Neuronal stem cell (in vitro differentiated cells): ENCODE data around the gene HCK.

ENCODE experiments used
- DNase-seq: peaks from one replicate; pipeline ENCODE4 v3.0.0-alpha.2; 2013; ENCODE audit warnings: low spot score
- H2AFZ ChIP-seq: one replicate; pipeline ENCODE4 v1.6.1; 2013; ENCODE audit warnings: mild to moderate bottlenecking, low read length, inconsistent platforms
- H2AK5ac ChIP-seq: 2 replicates; pipeline ENCODE4 v1.6.1; 2013; ENCODE audit warnings: low read depth, mild to moderate bottlenecking, inconsistent platforms, low read length, moderate library complexity, mixed read lengths
- H2BK120ac ChIP-seq: 2 replicates; pipeline ENCODE4 v1.6.1; 2013; ENCODE audit warnings: low read depth, mild to moderate bottlenecking, inconsistent platforms, low read length, moderate library complexity, mixed read lengths
- H2BK12ac ChIP-seq: one replicate; pipeline ENCODE4 v1.6.1; 2013; ENCODE audit warnings: low read length, inconsistent platforms
- H2BK15ac ChIP-seq: 2 replicates; pipeline ENCODE4 v1.6.1; 2013; ENCODE audit warnings: mild to moderate bottlenecking, low read length, inconsistent platforms, mixed read lengths
- H2BK5ac ChIP-seq: one replicate; pipeline ENCODE4 v1.6.1; 2013; ENCODE audit warnings: inconsistent platforms, mild to moderate bottlenecking, low read length, moderate library complexity
- H3K14ac ChIP-seq: one replicate; pipeline ENCODE4 v1.6.1; 2013; ENCODE audit warnings: low read length, inconsistent platforms
- H3K18ac ChIP-seq: 2 replicates; pipeline ENCODE4 v1.6.1; 2013; ENCODE audit warnings: low read length, inconsistent platforms
- H3K23ac ChIP-seq: 2 replicates; pipeline ENCODE4 v1.6.1; 2013; ENCODE audit warnings: low read depth, mild to moderate bottlenecking, mixed read lengths, low read length, inconsistent platforms; ENCODE audit not compliant: poor library complexity
- H3K27ac ChIP-seq: replicated peaks from 3 replicates; pipeline ENCODE4 v1.5.1; 2013; ENCODE audit warnings: low read length, inconsistent platforms
- H3K27me3 ChIP-seq, 3 experiments: 2 replicates each; pipeline ENCODE4 v1.6.1; 2013; ENCODE audit warnings: low read length in 3 of 3, mild to moderate bottlenecking in 2 of 3, inconsistent platforms in 1 of 3, low read depth in 1 of 3, mixed read lengths in 1 of 3, moderate library complexity in 1 of 3; ENCODE audit not compliant: control insufficient read depth in 3 of 3, insufficient read depth in 3 of 3
- H3K36me3 ChIP-seq, 2 donors: replicated peaks in 1 of 2; 2 replicates each; pipeline ENCODE4 v1.6.1; 2013; ENCODE audit warnings: low read length in 2 of 2; ENCODE audit not compliant: control insufficient read depth in 2 of 2, insufficient read depth in 2 of 2
- H3K4ac ChIP-seq: 2 replicates; pipeline ENCODE4 v1.6.1; 2013; ENCODE audit warnings: inconsistent platforms, mild to moderate bottlenecking, low read length, moderate library complexity
- H3K4me1 ChIP-seq, 2 donors: 1 replicate in 1 of 2; 2 replicates in 1 of 2; pipeline ENCODE4 v1.6.1; 2013; ENCODE audit warnings: low read length in 2 of 2, low read depth in 1 of 2; ENCODE audit not compliant: control insufficient read depth in 2 of 2, insufficient read depth in 1 of 2
- H3K4me2 ChIP-seq: one replicate; pipeline ENCODE4 v1.6.1; 2013; ENCODE audit warnings: mild to moderate bottlenecking, low read length, inconsistent platforms; ENCODE audit not compliant: insufficient read depth, poor library complexity, severe bottlenecking
- H3K4me3 ChIP-seq, 2 donors: 2 replicates each; pipeline ENCODE4 v1.5.1; 2013; ENCODE audit warnings: low read length in 2 of 2, mild to moderate bottlenecking in 2 of 2, inconsistent platforms in 1 of 2, moderate library complexity in 1 of 2
- H3K79me1 ChIP-seq: one replicate; pipeline ENCODE4 v1.6.1; 2013; ENCODE audit warnings: low read depth, mild to moderate bottlenecking, inconsistent platforms, low read length, moderate library complexity
- H3K9ac ChIP-seq: one replicate; pipeline ENCODE4 v1.6.1; 2013; ENCODE audit warnings: mild to moderate bottlenecking, low read depth, low read length, inconsistent platforms; ENCODE audit not compliant: poor library complexity
- H3K9me3 ChIP-seq, 2 donors: replicated peaks in 1 of 2; 2 replicates each; pipeline versions ENCODE3 to v1.6.1; 2013; ENCODE audit warnings: low read length in 2 of 2, mild to moderate bottlenecking in 2 of 2, inconsistent platforms in 1 of 2, low read depth in 1 of 2, mixed read lengths in 1 of 2, moderate library complexity in 1 of 2; ENCODE audit not compliant: control insufficient read depth in 2 of 2, insufficient read depth in 1 of 2
- H4K8ac ChIP-seq: one replicate; pipeline ENCODE4 v1.6.1; 2013; ENCODE audit warnings: low read depth, mild to moderate bottlenecking, inconsistent platforms, low read length, moderate library complexity
- H4K91ac ChIP-seq: one replicate; pipeline ENCODE4 v1.6.1; 2013; ENCODE audit warnings: low read length, low read depth, mild to moderate bottlenecking, inconsistent platforms; ENCODE audit not compliant: poor library complexity
- WGBS, 2 donors: extraction: QIAGEN DNeasy Blood & Tissue Kit; methylation state at CpG; one replicate each; pipeline ENCODE4 v1.1.7; 2013; ENCODE audit warnings: missing lambda C conversion rate in 2 of 2, mixed read lengths in 1 of 2; ENCODE audit not compliant: insufficient read length in 2 of 2, insufficient replicate concordance in 1 of 2; ENCODE audit errors: extremely low coverage in 2 of 2; 5-methylcytosine and 5-hydroxymethylcytosine counted together

HCK gene

DNA sequence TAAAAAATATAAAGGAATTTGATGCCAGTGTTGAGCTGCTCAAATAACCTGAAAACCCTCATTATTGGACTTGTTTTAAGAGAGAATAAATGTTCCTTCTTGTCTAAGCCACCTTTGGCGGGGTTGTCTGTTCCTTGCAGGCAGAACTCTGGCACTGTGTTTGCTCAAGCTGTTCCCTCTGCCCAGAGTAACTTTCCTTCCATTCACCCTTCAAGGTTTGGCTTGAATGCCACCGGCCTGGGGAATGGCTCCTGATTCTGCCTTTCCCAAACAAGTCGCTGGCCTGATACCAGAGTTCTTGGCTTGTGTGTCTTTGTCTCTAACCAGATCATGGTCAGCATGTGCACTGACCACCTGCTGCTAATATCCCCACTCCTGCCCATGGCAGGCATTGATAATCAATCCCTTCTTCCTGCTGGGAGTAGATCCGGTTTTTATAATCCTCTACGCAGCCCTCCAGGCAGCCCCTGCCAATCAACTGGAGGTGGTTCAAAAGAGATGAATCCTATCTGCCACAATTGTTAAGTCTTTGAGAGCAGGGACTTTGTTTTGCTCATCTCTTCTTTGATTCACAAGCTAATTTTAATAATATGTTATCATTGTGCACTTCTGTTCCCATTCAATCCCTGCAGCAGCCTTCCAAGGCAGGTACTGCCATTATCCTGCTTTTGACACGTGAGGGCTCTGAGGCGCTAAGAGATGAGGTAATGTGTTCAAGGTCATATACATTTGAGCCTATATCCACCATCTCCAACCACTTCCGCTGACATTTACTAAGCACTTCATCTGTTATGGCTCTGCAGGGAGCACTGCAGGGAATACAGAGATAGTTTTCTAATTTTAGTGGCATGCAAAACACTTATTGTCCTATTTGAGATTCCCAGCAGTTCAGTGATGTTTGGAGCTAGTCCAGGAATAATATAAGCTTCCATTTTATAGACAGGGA lies 44.9 kb upstream of the HCK start:
- no peak overlapping the region for H2BK5ac ChIP-seq
- H2AFZ ChIP-seq, result peak overlapping the region; percentile 71
- no peak overlapping the region for H3K4ac ChIP-seq
- H3K4me2 ChIP-seq, result no peak overlapping the region
- H3K14ac ChIP-seq, result no peak overlapping the region
- H2BK120ac ChIP-seq, result no peak overlapping the region
- H3K79me1 ChIP-seq, result no peaks in the 10 kb centered on the region
- peaks cover 0 to 3% (median 0%) of the 10 kb centered on the region in 3 experiments for H3K27me3 ChIP-seq
- H3K9ac ChIP-seq, result no peak overlapping the region
- H3K36me3 ChIP-seq, result no peaks in the 10 kb centered on the region
- H3K27ac ChIP-seq, result no peak overlapping the region
- H4K91ac ChIP-seq, result no peak overlapping the region
- H2BK15ac ChIP-seq, result no peak overlapping the region
- no peak overlapping the region for H2AK5ac ChIP-seq
- H3K9me3 ChIP-seq, result no peaks in the 10 kb centered on the region
- no peak overlapping the region for H2BK12ac ChIP-seq
- H4K8ac ChIP-seq, result peak overlapping the region; percentile 70
- DNase-seq, result no peak
- no CpG with 5 or more reads among the region's 8 CpGs for WGBS, 2 donors
- H3K18ac ChIP-seq, result no peak overlapping the region
- no peak overlapping the region for H3K4me3 ChIP-seq
- peaks cover 6 to 11% of the 10 kb centered on the region in 2 donors for H3K4me1 ChIP-seq
- H3K23ac ChIP-seq, result no peak overlapping the region

DNA sequence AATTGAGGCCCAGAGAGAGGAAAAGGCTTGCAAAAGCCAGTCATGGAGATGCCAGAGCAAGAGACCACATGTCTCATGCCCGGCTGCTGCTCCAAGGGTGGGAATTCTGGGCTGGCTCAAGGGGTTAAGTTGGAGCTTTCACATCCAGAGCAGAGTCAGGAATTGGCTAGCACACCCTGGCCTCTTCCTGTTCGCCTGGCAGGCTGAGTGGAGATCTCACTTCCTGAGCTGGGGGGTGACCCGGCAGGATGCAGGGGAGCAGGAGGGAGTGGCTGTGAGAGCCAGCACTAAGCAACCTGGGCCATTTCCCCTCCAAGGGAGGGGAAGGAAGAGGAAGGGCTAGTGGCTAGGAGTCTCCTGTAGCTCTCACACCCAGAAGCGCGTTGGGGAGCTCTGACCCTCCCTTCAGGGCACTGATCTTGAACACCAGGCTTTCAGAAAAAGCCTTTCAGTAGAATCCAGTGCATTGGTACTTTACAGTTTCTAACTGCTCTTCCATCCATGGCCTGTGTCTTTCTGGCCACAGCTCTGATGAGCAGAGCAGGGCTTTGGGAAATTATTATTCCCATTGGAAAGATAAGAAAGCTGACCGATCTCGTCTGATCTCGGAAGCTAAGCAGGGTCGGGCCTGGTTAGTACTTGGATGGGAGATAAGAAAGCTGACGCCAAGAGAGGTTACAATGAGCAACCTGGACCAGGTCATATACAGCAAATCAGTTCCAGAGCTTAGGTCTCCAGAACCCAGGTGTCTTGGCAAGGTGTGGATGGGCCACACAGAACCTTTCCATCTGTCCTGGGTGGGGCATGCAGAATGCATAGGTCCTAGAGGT lies 44.0 kb upstream of the HCK start:
- H3K27me3 ChIP-seq, result peaks cover 0 to 3% (median 0%) of the 10 kb centered on the region in 3 experiments
- no peak overlapping the region for H3K23ac ChIP-seq
- no peak overlapping the region for H3K18ac ChIP-seq
- no peak overlapping the region for H3K27ac ChIP-seq
- H3K9me3 ChIP-seq, result no peaks in the 10 kb centered on the region
- H2AK5ac ChIP-seq, result no peak overlapping the region
- H3K9ac ChIP-seq, result no peak overlapping the region
- no peak overlapping the region for H4K91ac ChIP-seq
- H3K14ac ChIP-seq, result no peak overlapping the region
- H3K4me2 ChIP-seq, result no peak overlapping the region
- H4K8ac ChIP-seq, result no peak overlapping the region
- H2BK12ac ChIP-seq, result no peak overlapping the region
- peak overlapping the region; percentile 71 for H2AFZ ChIP-seq
- H3K79me1 ChIP-seq, result no peaks in the 10 kb centered on the region
- no peak overlapping the region for H2BK15ac ChIP-seq
- H3K4me3 ChIP-seq, result no peak overlapping the region
- no peak overlapping the region for H2BK5ac ChIP-seq
- no peak for DNase-seq
- no peak overlapping the region for H2BK120ac ChIP-seq
- peaks cover 6 to 11% of the 10 kb centered on the region in 2 donors for H3K4me1 ChIP-seq
- WGBS, 2 donors, result no CpG with 5 or more reads among the region's 10 CpGs
- H3K36me3 ChIP-seq, result no peaks in the 10 kb centered on the region
- H3K4ac ChIP-seq, result no peak overlapping the region

- Histone ChIP-seq H3K4ac (no peak overlapping the region), H3K4me3 (no peak overlapping the region), H2AFZ (no peak overlapping the region), H3K27me3 (peaks cover 0 to 3% (median 0%) of the 10 kb centered on the region in 3 experiments), H3K9ac (no peak overlapping the region), H2BK120ac (no peak overlapping the region), H2BK5ac (peak overlapping the region; percentile 85), H3K79me1 (no peaks in the 10 kb centered on the region), H3K4me2 (no peak overlapping the region), H3K23ac (no peak overlapping the region), H3K9me3 (no peaks in the 10 kb centered on the region), H3K27ac (no peak overlapping the region), H3K14ac (no peak overlapping the region), H2BK15ac (no peak overlapping the region), H4K8ac (no peak overlapping the region), H3K36me3 (no peaks in the 10 kb centered on the region), H2AK5ac (peak overlapping the region; percentile 40), H3K18ac (no peak overlapping the region), H2BK12ac (no peak overlapping the region), H3K4me1 (peaks cover 6 to 11% of the 10 kb centered on the region in 2 donors), H4K91ac (no peak overlapping the region)
- no peak for DNase-seq
- WGBS, 2 donors, result no CpG with 5 or more reads among the region's 7 CpGs
Measured at GRCh38 chr20:32009564-32009963, 42.5 kb upstream of the HCK start.

GRCh38 chr20:32010101-32010500 lies 41.9 kb upstream of the HCK start, which contains the start of gene CCM2L:
CCM2L (plus strand) TSS chr20:32010438; CDS start chr20:32010455, 17 bp downstream.
- H3K18ac ChIP-seq, result peak within 1 kb of the TSS; percentile 69
- H3K14ac ChIP-seq, result no peak within 1 kb of the TSS
- peak within 1 kb of the TSS; percentile 40 for H2AK5ac ChIP-seq
- H2BK120ac ChIP-seq, result peak within 1 kb of the TSS; percentile 44
- no peak within 1 kb of the TSS for H3K9ac ChIP-seq
- no peak within 1 kb of the TSS for H4K8ac ChIP-seq
- H2BK5ac ChIP-seq, result peak within 1 kb of the TSS; percentile 85
- no peak within 1 kb of the TSS for H2BK12ac ChIP-seq
- peaks cover 6 to 11% of the 10 kb centered on the region in 2 donors for H3K4me1 ChIP-seq
- no peak within 1 kb of the TSS for H3K4me2 ChIP-seq
- H2AFZ ChIP-seq, result no peak within 1 kb of the TSS
- no peak within 1 kb of the TSS for H3K23ac ChIP-seq
- no peak within 1 kb of the TSS for H2BK15ac ChIP-seq
- H3K9me3 ChIP-seq, result no peaks in the 10 kb centered on the region
- no CpG with 5 or more reads among the region's 2 CpGs for WGBS, 2 donors
- no peak within 1 kb of the TSS for H3K4ac ChIP-seq
- H3K79me1 ChIP-seq, result no peaks in the 10 kb centered on the region
- H4K91ac ChIP-seq, result no peak within 1 kb of the TSS
- peaks cover 0 to 9% (median 0%) of the 10 kb centered on the region in 3 experiments for H3K27me3 ChIP-seq
- DNase-seq, result no peak
- peak within 1 kb of the TSS in 1 of 2 donors; percentile 56 for H3K4me3 ChIP-seq
- H3K27ac ChIP-seq, result no peak within 1 kb of the TSS
- no peaks in the 10 kb centered on the region for H3K36me3 ChIP-seq
